H1 (cell line): ENCODE results near the gene RPL26. TPM values are rescaled to one million over a fixed set of nuclear protein-coding genes. Genes with fewer than 3 reads are reported as not detected.

Experiments used
- BCL11A ChIP-seq, 2 experiments: IDR thresholded peaks; one replicate each; pipeline ENCODE4 v1.6.1; 2011; ENCODE audit warnings: low read depth in 2 of 2, low read length in 2 of 2, mild to moderate bottlenecking in 2 of 2
- CBX5 ChIP-seq: fragments of 300-800, 300-1000 bp; sonication (generic); IDR thresholded peaks from 2 replicates; pipeline ENCODE4 v1.7.1; 2016; ENCODE audit warnings: antibody characterized with exemption, low read length, low read depth
- CBX8 ChIP-seq: fragments of 300-800, 300-1000 bp; sonication (generic); IDR thresholded peaks from 2 replicates; pipeline ENCODE4 v1.7.1; 2016; ENCODE audit warnings: low read depth, low read length, borderline replicate concordance
- KDM4A ChIP-seq: IDR thresholded peaks from one replicate; pipeline ENCODE4 v1.7.1; 2012; ENCODE audit warnings: low read depth, mild to moderate bottlenecking, moderate library complexity, low read length, inconsistent platforms; ENCODE audit not compliant: severe bottlenecking
- SIRT6 ChIP-seq: IDR thresholded peaks from one replicate; pipeline ENCODE4 v1.7.1; 2012; ENCODE audit warnings: low read length, inconsistent platforms
- SIX5 ChIP-seq: IDR thresholded peaks from 2 replicates; pipeline ENCODE4 v1.6.1; 2011; ENCODE audit warnings: mild to moderate bottlenecking, low read depth, low read length
- TAF7 ChIP-seq: optimal IDR thresholded peaks from 2 replicates; pipeline ENCODE3; 2011; ENCODE audit warnings: low read depth, mild to moderate bottlenecking, inconsistent platforms, low read length, moderate library complexity, borderline replicate concordance
- TBP ChIP-seq: IDR thresholded peaks from 2 replicates; pipeline ENCODE4 v1.6.1; 2011; ENCODE audit warnings: low read depth, low read length, improper control_type of control experiment
- polyA plus RNA-seq, 7 experiments: library from polyadenylated mRNA; depleted of rRNA in 3 of 7; stranded (reverse) in 5 of 7; unstranded in 2 of 7; fragments of >200 nt in 5 of 7; fragments of 200-250 nt in 2 of 7; gene quantifications; 1 replicate in 5 of 7; 2 replicates in 1 of 7; 4 replicates in 1 of 7; pipeline versions ENCODE4 v1.2.1 to v1.2.3, GENCODE V29; 2011 to 2013; ENCODE audit warnings: missing spikeins in 2 of 7, mixed read lengths in 2 of 7
- total RNA-seq: library from RNA; stranded (reverse); fragmentation: NEBNext Ultra II Directional; extraction: Animal tissue kit (Norgen Biotek cat#: 25700); gene quantifications from 2 replicates; pipeline ENCODE4 v1.2.1, GENCODE V29; 2021

The RPL26 gene
- total and polyA plus RNA-seq, 2 of the 8 experiments (the other 6 are each of a cell fraction or from before 2014, with no cell fraction given) = 1,963 to 2,554 TPM

DNA sequence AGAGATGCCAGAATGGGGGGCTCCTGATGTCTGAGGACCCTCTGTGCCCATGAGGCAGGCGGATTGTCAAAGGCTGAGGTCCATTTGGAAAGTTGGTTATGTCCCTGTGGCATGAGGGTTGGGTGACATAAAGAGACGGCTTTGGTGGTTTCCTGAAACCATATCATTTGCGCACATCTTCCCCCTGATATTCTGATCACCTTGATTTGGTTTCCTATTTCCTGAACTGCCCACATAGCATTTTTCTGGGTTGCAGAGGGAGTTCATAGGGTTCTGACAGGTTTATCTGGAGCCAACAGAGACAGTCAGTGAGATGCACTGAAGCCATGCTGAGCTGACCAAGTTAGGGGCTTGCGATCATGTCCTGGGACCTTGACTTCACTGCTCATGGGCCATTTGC lies 30.3 kb upstream of the RPL26 start (continued):
- TF ChIP-seq TBP = no peak
- no peak for TF ChIP-seq CBX5
- no peak for TF ChIP-seq KDM4A
- no peak for TF ChIP-seq TAF7
- TF ChIP-seq BCL11A (IDR thresholded peaks at IDR 0.05; ENCODE audit: low read depth in 2 of 2, low read length in 2 of 2) = no peak
- TF ChIP-seq CBX8 = no peak
- TF ChIP-seq SIRT6 = no peak
- no peak for TF ChIP-seq SIX5
